Left renal pelvis (tissue), 4 donors: ENCODE results near the gene MRPS7. TPM values are rescaled to one million over a fixed set of nuclear protein-coding genes. Genes with fewer than 3 reads are reported as not detected.

Experiments
- DNase-seq, 4 donors: peaks; one replicate each; pipeline ENCODE4 v3.0.0-alpha.2; 2013; ENCODE audit warnings: low read depth in 4 of 4, low spot score in 3 of 4
- polyA plus RNA-seq, 4 donors: library from polyadenylated mRNA; unstranded; fragments of 120-200 nt; gene quantifications; one replicate each; pipeline ENCODE4 v1.2.1, GENCODE V29; 2013; ENCODE audit not compliant: insufficient read length in 4 of 4

MRPS7 gene
- polyA plus RNA-seq = 10 to 100 TPM; 41.4 to 77.6 (median 72.9) TPM

DNA sequence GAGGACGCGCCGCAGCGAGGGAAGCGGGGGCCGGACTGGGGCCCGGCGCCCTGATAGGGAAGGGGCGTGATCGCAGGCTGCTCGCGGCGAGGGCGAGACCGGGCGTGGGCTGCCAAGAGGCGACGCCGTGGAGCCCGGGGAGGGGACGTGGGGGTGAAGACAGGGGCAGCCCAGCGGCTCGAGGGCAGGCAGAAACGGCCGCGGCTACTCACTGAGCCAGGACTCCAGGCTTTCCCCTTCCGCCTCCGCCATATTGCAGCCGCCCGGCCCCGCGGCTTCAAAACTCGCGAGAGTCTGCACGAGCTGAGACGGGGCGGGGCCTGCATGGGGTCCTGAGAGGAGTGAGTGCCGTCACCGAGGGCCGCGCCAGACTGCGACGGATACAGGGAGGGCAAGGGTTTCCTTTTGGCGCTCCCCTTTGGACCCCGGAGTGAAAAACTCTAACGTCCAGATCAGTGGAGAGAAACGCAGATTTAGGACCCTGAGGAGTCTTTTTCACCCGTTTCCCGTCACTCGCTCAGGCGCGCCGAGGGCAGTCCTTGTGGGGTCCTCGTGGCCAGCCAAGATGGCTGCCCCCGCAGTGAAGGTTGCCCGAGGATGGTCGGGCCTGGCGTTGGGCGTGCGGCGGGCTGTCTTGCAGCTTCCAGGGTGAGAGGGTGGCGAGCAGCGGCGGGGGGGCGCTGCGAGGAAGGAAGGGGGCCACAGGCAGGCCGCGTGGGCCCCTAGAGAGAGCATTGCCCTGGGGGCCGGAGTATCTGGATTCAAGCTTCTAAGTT is at the start of gene MRPS7, which contains the start of gene GGA3:
TSS of gene MRPS7 (plus strand) at position 544 of the 776 bp plus-strand sequence. CDS start at position 566, 22 bp downstream.
TSS of gene GGA3 (minus strand) at position 271 of the 776 bp plus-strand sequence. CDS start at position 252, 19 bp downstream.
- peak; percentile 90 to 92 (median 91) for DNase-seq

DNA sequence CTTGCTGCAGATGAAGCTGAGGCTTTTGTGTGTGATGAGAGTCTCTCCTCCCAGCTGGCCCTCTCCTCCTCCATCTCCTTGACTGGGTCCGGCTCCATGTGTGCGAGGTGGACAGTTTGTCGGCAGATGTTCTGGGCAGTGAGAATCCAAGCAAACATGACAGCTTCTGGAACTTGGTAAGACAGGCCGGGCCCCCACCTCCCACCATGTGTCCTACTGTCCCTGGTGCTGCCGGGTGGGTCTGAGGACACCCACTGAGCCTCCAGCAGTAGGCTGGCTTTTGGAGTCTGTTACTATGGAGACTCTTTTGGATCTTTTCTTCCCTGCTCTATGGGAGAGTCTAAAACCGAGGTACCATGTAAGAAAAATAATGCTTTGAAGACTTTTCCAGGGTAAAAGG is 43.5 kb upstream of the MRPS7 start:
- DNase-seq = no peak

DNA sequence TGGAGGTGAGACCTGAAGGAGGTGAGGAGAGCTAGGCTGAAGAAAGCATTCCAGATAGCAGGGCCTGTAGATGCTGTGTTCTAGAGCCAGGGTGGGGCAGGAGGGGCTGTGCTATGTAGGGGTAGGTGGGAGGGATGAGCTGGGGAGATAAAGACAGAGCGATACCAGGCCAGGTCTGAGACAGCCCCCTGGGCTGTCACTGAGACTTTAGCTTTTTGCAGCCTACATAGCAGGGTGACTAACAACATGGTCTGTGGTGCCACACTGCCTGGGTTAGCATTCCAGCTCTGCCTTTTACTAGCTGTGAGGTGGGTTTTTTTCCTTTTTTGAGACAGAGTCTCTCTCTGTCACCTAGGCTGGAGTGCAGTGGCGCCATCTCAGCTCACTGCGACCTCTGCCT is 41.9 kb upstream of the MRPS7 start:
- DNase-seq = no peak

DNA sequence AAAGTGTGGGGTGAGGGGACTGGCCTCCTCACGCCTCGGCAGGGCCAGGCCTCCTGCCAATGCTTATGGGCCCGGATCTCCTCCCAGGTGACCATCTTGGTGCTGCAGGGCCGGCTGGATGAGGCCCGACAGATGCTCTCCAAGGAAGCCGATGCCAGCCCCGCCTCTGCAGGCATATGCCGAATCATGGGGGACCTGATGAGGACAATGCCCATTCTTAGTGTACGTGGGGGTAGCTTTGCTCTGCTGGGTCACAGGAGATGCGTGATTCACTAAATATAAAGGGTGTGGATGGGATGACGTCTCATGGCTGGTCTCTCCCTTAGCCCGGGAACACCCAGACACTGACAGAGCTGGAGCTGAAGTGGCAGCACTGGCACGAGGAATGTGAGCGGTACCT is 36.7 kb upstream of the MRPS7 start:
- DNase-seq = no peak

DNA sequence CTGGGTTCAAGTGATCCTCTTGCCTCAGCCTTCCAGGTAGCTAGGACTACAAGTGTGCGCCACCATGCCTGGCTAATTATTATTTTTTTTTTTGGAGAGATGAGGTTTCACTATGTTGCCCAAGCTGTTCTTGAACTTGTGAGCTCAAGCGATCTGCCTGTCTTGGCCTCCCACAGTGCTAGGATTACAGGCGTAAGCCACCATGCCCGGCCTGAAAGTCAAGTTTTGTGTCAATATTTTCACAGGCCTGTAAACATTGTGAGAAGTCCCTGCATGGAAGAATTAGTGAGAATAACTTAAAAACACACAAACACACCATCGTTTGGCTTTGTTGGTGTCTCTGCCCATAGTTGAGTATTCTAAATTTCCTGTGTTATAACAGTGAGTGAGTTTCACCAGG is 34.0 kb upstream of the MRPS7 start:
- no peak for DNase-seq

DNA sequence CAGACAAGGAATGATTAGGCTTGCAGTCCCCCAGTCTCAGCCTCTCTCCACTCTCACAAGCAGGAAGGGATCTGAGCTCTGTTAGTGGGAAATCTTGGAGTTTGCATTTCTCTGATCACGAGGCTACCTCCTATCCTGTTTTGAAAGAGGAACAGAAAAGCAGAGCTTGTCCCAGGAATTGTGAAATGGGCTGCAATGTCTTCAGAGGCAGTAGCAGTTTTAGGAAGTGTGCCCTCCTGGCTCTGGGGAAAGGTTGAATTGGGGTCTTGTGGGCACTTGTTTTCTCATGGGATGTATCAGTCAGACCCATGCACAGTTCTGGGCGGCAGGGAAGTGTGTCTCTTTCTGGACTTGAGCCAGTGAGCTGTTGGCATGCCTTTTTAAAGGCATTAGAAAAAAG is 33.4 kb upstream of the MRPS7 start:
- no peak for DNase-seq

DNA sequence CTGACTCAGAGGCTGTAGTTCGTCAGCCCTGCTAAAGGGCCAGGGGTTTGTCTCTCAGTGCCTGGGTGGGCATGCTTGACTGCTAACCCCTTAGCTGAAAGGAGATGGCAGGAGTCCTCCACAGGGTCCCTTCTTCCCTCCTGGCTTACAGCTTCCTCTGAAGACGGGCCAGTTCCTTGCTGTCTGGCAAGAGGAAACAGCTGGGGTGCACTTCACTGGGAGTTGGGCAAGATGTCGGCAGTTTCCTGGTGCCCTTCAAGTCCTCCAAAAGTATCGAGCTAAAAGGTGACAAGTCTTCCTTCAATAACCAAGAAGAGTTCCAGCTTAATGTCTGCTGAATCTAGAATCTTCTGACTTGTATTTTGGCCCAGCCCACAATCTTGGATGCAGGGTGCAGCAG is 32.8 kb upstream of the MRPS7 start:
- no peak for DNase-seq

DNA sequence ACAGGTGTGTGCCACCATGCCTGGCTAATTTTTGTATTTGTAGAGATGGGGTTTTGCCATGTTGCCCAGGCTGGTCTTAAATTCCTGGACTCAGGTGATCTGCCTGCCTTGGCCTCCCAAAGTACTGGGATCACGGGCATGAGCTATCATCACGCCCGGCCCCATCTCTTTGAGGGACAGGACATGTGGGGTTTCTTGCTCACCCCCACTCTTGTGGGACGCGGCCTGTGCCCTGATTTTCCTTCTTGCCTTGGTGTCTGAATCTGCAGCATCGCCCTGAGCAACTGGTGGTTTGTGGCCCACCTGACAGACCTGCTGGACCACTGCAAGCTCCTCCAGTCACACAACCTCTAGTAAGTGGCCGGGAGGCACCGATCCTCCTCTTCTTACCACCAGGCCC is 30.6 kb upstream of the MRPS7 start:
- no peak for DNase-seq

DNA sequence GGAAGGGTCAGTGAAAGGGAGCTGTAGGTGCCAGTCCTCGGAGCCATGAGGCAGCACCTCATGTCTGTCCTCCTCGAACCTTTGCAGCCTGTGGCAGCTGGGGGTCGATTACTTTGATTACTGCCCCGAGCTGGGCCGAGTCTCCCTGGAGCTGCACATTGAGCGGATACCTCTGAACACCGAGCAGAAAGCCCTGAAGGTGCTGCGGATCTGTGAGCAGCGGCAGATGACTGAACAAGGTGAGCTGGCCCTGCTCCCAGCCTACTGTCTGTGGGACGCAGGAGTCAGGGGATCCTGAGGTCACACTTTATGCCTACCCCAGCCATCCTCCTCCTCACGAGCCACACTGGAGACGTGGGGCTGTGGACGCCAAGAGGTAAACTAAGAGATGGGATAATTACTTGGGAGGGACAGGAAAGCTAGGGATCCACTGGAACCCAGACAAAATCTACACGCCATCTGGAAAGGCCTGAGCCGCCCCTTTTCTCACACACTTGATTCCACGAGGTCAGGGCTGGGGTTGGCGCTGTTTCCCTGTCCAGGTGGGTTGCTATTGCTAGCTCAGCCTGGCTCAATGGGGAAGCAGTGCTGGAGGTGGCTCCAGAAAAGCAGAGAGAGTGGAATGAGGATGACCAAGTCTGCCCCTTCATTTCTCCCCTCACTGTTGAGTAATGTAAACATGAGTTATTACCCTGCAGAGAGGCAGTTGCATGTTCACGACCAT is 29.8 kb upstream of the MRPS7 start:
- DNase-seq = no peak

DNA sequence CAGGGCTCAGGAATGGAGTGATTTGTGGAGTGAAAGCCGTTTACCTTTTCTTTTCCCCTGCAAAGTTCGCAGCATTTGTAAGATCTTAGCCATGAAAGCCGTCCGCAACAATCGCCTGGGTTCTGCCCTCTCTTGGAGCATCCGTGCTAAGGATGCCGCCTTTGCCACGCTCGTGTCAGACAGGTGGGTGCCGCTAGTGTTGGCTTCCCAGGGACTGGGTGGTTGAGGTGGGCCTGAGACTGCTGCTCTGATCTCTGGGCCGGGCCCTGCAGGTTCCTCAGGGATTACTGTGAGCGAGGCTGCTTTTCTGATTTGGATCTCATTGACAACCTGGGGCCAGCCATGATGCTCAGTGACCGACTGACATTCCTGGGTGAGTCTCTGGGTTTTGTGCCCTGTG is 28.9 kb upstream of the MRPS7 start:
- no peak for DNase-seq

DNA sequence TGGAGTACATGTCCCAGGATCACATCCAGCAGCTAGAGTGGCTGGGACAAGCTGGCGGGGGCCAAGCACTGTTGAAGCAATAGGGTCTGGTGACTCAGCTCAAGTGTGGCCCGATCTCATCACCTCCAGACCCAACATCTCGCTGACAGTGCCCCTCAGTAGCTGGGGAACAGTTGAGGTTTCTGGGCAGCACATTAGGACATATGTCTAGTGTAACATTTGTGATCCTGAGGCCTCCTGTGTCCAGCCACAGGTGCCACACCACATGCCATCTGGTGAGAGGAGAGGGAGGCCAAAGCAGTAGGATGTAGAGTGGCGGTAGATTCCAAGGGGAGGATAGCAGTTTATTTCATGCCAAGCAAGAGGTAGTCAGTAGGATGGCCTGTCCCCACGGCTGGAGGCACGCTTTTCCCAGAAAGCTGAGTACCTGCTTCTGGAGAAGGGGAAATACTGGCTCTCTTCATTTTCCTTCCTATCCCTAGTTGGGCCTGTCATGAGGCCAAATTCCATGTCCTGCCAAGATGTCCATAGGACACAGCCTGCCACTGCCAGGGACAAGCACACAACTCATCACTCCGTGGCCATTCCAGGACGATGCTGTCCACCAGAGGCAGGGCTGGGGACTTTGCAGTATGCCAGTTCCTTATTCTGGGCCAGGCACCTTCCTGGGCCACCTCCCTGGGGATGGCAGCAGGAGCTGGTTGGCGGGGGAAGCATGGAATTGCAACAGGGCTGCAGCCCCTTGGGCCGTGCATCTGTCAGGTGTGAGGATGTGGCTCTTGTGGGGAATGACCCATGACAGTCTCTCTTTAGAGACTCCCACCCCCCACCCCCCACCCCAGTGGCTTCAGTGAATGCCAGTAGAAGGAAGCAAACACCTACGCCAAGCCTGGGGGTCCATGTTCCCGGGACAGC is 24.3 kb upstream of the MRPS7 start:
- DNase-seq = no peak

DNA sequence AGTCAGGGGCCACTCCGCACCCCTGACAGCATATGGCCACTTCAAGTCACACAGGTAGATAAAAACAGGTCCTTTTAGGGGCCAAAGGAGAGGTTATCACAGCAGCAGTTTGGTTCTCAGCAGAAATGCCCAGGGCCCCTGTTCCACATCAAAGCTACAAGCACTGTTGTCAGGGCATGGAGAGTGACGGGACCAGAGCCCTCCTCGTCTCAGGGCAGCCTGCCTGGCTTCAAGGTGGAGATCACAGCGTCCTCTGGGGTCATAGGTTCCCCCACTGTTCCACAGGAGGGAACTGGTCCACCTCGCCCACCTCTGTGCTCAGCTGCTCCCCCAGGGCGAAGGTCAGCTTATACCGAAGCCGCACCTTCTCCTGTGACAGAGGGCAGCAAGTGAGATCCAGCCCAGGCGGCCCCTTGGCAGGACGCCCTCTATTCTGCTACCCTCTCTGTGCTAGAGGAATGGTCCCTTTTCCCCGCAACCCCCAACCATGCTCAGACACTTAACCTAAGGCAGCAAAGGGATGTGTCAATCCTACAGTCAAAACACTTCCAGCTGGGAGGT is 23.6 kb upstream of the MRPS7 start:
- DNase-seq = no peak

DNA sequence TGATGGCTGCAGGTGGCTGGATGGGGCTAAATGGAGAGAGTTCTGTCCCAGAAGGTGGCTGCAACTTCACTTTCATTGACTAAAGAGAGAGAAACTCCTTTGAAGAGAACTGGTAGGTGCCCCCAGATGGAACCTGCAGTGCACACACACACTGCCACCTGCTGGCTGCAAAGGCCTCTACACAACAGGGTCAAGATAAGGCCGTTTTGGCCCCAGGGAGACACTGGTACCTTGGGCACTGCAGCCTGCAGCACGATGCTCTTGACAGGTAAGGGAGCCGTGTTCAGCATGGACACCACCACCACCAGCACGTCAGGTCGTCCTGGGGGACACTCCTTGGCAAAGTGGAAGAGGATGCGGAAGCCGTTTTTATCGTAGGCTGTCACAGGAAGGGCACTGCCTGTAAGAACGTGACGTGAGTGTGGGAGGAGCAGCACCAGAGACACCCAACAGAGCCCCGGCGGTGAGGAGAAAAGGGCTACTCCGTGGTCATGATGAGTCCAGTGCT is 22.9 kb upstream of the MRPS7 start:
- peak in 3 of 4 donors; percentile 8 to 21 (median 19) for DNase-seq

DNA sequence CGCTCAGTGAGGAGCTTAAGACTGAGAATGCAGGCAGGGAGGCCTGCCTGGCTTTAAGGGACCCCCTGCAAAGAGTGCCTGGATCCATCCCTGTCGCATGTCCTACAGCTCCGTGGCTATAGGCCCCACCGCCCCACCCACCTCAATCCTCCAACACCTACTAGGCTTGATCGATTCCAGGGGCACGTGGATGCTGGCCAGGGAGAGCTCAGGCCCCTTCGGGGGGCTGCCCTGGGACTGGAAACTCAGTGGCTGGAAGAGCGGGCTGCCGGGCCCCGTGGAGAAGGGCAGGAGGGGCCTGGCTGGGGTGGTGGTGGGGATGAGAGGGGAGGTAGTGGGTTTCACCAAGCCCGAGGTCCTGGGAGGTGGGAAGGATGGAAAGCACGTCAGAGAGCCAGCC is 22.5 kb upstream of the MRPS7 start:
- DNase-seq = no peak

DNA sequence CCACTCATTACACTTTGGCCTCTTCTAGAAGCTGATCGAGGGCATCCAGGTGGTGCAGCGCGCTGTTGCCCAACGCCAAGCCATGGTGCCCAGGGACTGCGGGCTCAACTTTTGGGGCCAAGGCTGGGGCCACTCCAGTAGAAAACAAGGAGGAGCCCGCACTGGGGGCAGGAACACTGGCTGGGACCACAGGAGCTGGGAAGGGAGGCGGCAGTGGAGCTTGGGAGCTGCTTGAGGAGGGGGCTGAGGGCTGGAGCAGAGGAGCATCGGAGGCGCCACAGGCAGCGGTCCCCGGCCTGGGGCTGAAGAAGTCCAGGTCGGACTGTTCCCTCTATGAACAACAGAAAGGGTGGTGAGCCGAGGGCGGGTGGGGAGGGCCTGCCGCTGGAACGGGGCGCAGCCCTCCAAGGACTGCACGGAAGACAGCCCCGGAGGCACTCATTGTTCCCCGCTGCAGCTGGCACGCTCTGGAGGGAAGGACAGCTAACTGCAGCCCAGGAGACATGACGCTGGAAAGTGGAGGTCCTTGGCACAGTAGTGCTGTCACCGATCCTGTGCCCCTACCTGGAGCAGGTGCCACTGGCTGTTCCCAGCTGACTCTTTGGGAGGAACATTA is 21.8 kb upstream of the MRPS7 start:
- DNase-seq = no peak

DNA sequence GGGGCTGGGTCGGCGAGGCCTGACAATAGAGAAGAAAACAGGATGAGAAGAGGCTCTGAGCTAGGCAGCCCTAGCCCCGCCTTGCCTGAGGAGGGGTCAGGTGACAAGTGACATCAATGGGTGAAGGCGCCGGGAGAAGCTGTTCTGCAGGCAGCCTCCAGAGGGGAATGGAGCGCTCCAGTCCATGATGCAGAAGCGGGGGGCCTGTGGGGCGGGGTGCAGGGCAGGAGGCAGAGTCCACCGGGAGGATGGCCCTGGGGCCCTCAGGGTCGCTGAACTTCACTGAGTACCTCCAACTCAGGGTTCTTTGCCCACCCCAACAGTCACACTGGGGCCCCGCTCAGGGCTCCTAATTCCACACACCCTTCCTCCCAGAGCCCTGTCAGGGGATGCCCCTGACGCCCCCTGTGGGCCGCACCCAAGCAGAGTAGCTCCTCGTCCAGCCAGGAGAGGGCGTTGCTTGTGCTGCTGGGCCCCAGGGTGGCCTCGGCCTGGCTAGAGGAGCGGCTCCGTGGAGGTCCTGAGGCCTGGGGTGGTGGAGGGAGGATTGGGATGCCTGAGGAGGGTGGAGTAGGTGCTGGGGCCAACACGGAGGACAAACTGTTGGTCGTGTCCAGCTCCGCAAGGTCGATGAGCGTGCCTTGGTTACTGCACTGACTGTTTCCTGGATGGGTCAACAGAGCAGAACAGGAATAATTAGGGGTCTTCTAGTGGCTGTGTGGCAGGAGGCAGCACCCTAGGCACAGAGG is 21.1 kb upstream of the MRPS7 start:
- no peak for DNase-seq

DNA sequence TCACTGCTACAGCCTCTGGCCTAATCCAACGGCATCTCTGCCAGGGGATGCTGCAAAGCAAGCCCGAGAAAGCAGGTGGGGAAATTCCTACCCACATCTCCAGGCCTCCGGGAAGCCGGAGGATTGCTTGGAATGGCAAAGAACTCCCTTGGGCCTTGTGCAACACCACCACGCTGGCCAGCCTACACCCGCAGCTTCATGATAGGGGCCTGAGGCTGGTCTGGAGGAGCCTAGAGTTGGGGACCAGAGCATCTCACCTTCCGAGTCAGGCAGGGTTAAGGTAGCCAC is 20.6 kb upstream of the MRPS7 start:
- no peak for DNase-seq

DNA sequence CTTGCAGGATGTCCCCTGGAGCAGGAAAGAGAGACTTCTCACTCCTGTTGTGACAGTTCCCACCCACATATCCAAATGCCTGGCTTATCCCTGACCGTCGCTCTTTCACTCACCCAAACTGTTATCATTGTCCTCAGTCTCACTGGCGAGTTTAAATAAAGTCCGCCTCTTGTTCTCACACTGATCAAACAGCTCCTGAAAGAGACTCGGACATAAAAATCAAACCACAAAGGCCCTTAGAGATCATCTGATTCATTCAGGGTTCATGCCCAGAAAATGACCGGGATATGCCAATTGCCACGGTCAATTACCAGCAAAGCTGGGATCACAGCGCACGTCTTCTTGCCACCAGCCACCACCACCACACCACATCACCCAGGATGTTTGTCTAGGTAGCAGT is 20.2 kb upstream of the MRPS7 start:
- DNase-seq = no peak

DNA sequence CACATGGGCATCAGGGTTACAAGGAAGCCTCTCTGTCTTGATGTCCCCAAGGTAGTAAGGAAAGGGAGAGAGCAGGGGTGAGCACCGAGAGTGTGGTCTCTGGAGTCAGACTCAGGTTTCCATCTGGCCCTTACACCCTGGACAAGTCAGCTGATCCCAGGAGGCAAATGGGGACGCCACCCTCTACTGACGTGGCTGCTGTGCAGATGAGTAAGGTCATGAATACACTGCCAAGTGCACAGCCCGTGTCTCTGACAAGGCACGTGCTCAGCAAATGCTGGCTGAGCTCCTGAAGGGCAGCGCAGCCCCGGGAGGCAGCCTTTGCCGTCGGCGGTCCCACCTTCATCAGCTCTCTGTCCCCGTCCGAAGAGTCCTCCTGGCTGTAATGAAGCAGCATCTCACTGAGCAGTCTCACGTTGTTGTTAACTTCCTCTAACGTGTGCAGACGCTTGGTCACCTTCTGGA is 19.7 kb upstream of the MRPS7 start:
- no peak for DNase-seq
